ENCODE data around the gene FAM24A. TPM values are rescaled to one million over a fixed set of nuclear protein-coding genes. Genes with fewer than 3 reads are reported as not detected.

FAM24A gene
- total and polyA plus RNA-seq, 2 donors (not counting 1 experiment from before 2014, with no cell fraction given) = not detected

GRCh38 chr10:122931088-122931906 is 20.9 kb downstream of the FAM24A start:
- no peaks in the 10 kb centered on the region for H3K9me3 ChIP-seq (ENCODE audit: control insufficient read depth, insufficient read depth, low read depth, low read length)
- H3K4me3 ChIP-seq (replicated peaks in 1 of 4; ENCODE audit: control extremely low read depth in 1 of 4, insufficient read depth in 1 of 4, low read depth in 3 of 4, low read length in 4 of 4) = no peak overlapping the region
- DNase-seq (ENCODE audit: low read depth in 2 of 2) = no peak
- no peaks in the 10 kb centered on the region for H3K4me1 ChIP-seq (ENCODE audit: control insufficient read depth, extremely low read depth, insufficient read depth, low read length)
- H4K20me1 ChIP-seq (ENCODE audit: control insufficient read depth, extremely low read depth, insufficient read depth, low read length) = no peaks in the 10 kb centered on the region
- H3K4me2 ChIP-seq (ENCODE audit: extremely low read depth, insufficient read depth, low read length) = no peak overlapping the region
- no peak overlapping the region for H3K9ac ChIP-seq (ENCODE audit: insufficient read depth, low read length)
- H3K36me3 ChIP-seq (ENCODE audit: control insufficient read depth, insufficient read depth, low read length) = no peaks in the 10 kb centered on the region
- TF ChIP-seq EZH2 (IDR thresholded peaks at IDR 0.05; ENCODE audit: low read length, missing control alignments) = no peak
- TF ChIP-seq, protein P1, sequence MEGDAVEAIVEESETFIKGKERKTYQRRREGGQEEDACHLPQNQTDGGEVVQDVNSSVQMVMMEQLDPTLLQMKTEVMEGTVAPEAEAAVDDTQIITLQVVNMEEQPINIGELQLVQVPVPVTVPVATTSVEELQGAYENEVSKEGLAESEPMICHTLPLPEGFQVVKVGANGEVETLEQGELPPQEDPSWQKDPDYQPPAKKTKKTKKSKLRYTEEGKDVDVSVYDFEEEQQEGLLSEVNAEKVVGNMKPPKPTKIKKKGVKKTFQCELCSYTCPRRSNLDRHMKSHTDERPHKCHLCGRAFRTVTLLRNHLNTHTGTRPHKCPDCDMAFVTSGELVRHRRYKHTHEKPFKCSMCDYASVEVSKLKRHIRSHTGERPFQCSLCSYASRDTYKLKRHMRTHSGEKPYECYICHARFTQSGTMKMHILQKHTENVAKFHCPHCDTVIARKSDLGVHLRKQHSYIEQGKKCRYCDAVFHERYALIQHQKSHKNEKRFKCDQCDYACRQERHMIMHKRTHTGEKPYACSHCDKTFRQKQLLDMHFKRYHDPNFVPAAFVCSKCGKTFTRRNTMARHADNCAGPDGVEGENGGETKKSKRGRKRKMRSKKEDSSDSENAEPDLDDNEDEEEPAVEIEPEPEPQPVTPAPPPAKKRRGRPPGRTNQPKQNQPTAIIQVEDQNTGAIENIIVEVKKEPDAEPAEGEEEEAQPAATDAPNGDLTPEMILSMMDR (conservative IDR thresholded peaks at IDR 0.05 in 1 of 2, IDR thresholded peaks at IDR 0.05 in 1 of 2; ENCODE audit: low read depth in 1 of 2, low read length in 2 of 2) = no peak
- H3K27me3 ChIP-seq (ENCODE audit: control insufficient read depth, insufficient read depth, low read length) = no peaks in the 10 kb centered on the region
- no peaks in the 10 kb centered on the region for H3K79me2 ChIP-seq (ENCODE audit: control insufficient read depth, insufficient read depth, low read length)
- no peak overlapping the region for H2AFZ ChIP-seq (ENCODE audit: low read length)
- H3K27ac ChIP-seq (ENCODE audit: insufficient read depth, low read length) = no peak overlapping the region

- H3K4me1 ChIP-seq (ENCODE audit: control insufficient read depth, extremely low read depth, insufficient read depth, low read length) = peaks cover 2% of the 10 kb centered on the region
- no peak overlapping the region for H3K4me2 ChIP-seq (ENCODE audit: extremely low read depth, insufficient read depth, low read length)
- TF ChIP-seq, protein P1 (conservative IDR thresholded peaks at IDR 0.05 in 1 of 2, IDR thresholded peaks at IDR 0.05 in 1 of 2; ENCODE audit: low read depth in 1 of 2, low read length in 2 of 2) = no peak
- no peak for TF ChIP-seq EZH2 (IDR thresholded peaks at IDR 0.05; ENCODE audit: low read length, missing control alignments)
- peak overlapping the region; percentile 0 for H3K27ac ChIP-seq (ENCODE audit: insufficient read depth, low read length)
- H3K36me3 ChIP-seq (ENCODE audit: control insufficient read depth, insufficient read depth, low read length) = peaks cover 1% of the 10 kb centered on the region
- H3K79me2 ChIP-seq (ENCODE audit: control insufficient read depth, insufficient read depth, low read length) = peaks cover 4% of the 10 kb centered on the region
- no peaks in the 10 kb centered on the region for H4K20me1 ChIP-seq (ENCODE audit: control insufficient read depth, extremely low read depth, insufficient read depth, low read length)
- H3K9me3 ChIP-seq (ENCODE audit: control insufficient read depth, insufficient read depth, low read depth, low read length) = no peaks in the 10 kb centered on the region
- no peak overlapping the region for H2AFZ ChIP-seq (ENCODE audit: low read length)
- H3K4me3 ChIP-seq (replicated peaks in 1 of 4; ENCODE audit: control extremely low read depth in 1 of 4, insufficient read depth in 1 of 4, low read depth in 3 of 4, low read length in 4 of 4) = no peak overlapping the region
- no peaks in the 10 kb centered on the region for H3K27me3 ChIP-seq (ENCODE audit: control insufficient read depth, insufficient read depth, low read length)
- no peak for DNase-seq (ENCODE audit: low read depth in 2 of 2)
- H3K9ac ChIP-seq (ENCODE audit: insufficient read depth, low read length) = no peak overlapping the region
Measured at GRCh38 chr10:122939133-122939855, 28.9 kb downstream of the FAM24A start.

- peaks cover 1% of the 10 kb centered on the region for H3K36me3 ChIP-seq (ENCODE audit: control insufficient read depth, insufficient read depth, low read length)
- peak overlapping the region; percentile 85 for H3K4me2 ChIP-seq (ENCODE audit: extremely low read depth, insufficient read depth, low read length)
Measured at GRCh38 chr10:122939856-122940543, 29.6 kb downstream of the FAM24A start.

More at GRCh38 chr10:122939856-122940543, 29.6 kb downstream of the FAM24A start:
- Histone ChIP-seq H3K27ac (ENCODE audit: insufficient read depth, low read length) (peak overlapping the region; percentile 59), H2AFZ (ENCODE audit: low read length) (no peak overlapping the region), H3K79me2 (ENCODE audit: control insufficient read depth, insufficient read depth, low read length) (peaks cover 4% of the 10 kb centered on the region), H3K9me3 (ENCODE audit: control insufficient read depth, insufficient read depth, low read depth, low read length) (no peaks in the 10 kb centered on the region), H3K4me3 (replicated peaks in 1 of 4; ENCODE audit: control extremely low read depth in 1 of 4, insufficient read depth in 1 of 4, low read depth in 3 of 4, low read length in 4 of 4) (peak overlapping the region in 1 of 4 experiments; percentile 14), H3K9ac (ENCODE audit: insufficient read depth, low read length) (no peak overlapping the region), H3K27me3 (ENCODE audit: control insufficient read depth, insufficient read depth, low read length) (no peaks in the 10 kb centered on the region), H4K20me1 (ENCODE audit: control insufficient read depth, extremely low read depth, insufficient read depth, low read length) (no peaks in the 10 kb centered on the region), H3K4me1 (ENCODE audit: control insufficient read depth, extremely low read depth, insufficient read depth, low read length) (peaks cover 2% of the 10 kb centered on the region)
- TF ChIP-seq, protein P1 (conservative IDR thresholded peaks at IDR 0.05 in 1 of 2, IDR thresholded peaks at IDR 0.05 in 1 of 2; ENCODE audit: low read depth in 1 of 2, low read length in 2 of 2) = no peak
- TF ChIP-seq EZH2 (IDR thresholded peaks at IDR 0.05; ENCODE audit: low read length, missing control alignments) = no peak
- peak; percentile 73 to 89 for DNase-seq (ENCODE audit: low read depth in 2 of 2)

Measured in fibroblast of lung (primary cell).